Measurements from ENCODE around the gene WWC2.
"Not testable (repeated sequence)": the region's sequence is repeated elsewhere in the genome, so short reads cannot be mapped to it uniquely, and the experiment has no call there.

WWC2 gene

GRCh38 chr4:183144787-183145186 lies 45.7 kb downstream of the WWC2 start:
- no peak for DNase-seq

DNA sequence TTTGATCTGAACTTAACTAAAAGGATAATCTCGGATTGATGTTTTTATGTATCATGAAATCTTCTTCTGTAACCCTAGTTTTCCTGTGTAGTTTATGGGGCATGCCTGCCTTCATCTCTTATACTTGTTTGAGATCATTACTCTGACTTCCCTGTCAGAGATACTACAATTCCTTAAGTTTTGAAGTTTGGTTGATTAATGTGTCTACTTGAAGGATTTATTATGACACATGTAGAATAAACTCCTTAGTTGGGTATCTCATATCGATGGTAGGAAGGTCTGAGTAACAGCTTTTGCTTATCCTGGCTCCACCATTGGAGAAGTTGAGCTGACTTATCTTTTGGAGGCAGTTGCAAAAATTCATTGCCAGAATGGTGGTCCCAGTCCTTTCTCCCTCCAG lies 46.7 kb downstream of the WWC2 start:
- DNase-seq = no peak

GRCh38 chr4:183146478-183146877 lies 47.4 kb downstream of the WWC2 start:
- DNase-seq = no peak

DNA sequence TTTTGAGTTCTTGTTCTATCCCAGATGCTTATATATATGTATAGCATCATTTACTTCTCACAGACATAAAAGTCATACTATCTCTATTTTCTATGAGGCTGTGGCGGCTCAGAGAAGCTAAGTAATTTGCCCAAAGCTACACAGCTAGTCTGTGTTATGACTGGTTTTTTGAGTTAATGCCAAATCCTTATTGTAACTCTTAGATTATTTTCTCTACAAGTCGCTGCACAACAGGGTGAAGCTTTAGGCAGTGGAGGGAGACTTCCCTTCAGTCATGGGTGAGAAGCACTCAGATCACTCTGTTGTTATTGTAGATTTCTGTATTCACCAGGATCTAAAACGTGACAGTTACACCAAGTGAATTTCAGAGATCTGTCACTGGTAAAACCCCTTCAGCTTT lies 48.1 kb downstream of the WWC2 start:
- no peak for DNase-seq

DNA sequence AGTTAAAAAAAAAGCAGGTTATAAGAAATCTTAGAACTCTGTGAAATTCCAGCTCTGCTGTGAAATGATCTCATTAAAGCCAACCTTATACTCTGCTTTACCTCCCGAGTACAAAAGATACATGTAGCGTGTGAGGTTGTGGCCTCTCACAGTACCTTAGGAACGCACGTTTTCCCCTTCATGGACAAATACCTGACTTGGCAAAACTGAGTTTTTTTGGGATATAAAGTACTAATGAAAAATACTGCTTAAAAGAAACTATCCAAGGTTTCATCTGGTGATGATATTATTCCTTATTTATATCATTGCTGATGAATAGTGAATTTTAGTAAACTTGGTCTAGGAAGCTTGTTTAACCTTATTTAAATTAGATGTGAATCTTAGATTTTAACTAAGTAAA lies 48.9 kb downstream of the WWC2 start:
- DNase-seq = no peak

DNA sequence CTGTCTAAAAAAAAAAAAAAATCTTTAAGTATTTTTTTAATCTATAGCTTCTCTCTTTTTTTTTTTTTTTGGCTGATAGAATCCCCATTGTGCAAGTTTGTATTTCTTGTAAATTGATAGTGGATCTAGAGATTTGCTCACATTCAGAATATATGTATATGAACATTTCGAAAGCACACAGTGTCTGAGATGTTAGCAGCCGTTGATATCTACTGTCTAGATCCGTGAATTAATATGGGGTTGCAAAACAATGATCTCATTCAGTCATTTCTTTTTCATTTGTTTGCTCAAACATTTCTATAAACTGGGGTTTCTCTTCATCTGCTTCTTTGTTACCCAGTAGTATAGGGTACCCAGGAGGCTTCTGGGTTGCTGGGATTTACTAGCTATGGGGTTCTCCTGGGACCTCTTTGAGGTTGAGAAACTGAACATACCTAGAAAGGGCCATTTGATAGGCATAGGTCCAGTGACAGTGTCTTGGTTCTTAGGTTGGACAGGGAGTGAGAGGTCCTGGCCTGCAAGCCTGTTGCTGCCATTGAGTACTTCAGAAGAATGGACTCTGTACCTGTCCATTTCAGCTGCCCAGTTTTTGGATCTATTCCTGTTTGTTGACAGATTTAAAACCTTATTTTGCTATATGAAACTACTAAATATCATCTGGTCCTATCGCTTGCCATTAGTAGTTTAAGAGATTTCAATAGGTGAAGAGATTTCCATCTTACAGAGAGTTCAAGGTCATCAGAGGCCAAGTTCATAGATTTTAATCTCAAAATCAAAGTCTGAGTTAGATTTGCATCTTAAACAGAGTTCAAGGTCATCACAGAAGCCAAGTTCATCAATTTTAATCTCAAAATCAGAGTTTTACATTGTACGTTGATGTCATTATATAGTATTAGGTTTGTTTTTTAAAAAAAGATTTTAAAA lies 50.8 kb downstream of the WWC2 start:
- no peak for DNase-seq

DNA sequence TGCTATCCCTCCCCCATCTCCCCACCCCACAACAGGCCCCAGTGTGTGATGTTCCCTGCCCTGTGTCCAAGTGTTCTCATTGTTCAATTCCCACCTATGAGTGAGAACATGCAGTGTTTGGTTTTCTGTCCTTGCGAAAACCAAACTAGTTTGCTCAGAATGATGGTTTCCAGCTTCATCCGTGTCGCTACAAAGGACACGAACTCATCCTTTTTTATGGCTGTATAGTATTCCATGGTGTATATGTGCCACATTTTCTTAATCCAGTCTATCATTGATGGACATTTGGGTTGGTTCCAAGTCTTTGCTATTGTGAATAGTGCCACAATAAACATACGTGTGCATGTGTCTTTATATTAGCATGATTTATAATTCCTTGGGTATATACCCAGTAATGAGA lies 51.6 kb downstream of the WWC2 start:
- DNase-seq = not testable (repeated sequence)

- DNase-seq = not testable (repeated sequence)
Observed at GRCh38 chr4:183152232-183152631, 53.2 kb downstream of the WWC2 start.

DNA sequence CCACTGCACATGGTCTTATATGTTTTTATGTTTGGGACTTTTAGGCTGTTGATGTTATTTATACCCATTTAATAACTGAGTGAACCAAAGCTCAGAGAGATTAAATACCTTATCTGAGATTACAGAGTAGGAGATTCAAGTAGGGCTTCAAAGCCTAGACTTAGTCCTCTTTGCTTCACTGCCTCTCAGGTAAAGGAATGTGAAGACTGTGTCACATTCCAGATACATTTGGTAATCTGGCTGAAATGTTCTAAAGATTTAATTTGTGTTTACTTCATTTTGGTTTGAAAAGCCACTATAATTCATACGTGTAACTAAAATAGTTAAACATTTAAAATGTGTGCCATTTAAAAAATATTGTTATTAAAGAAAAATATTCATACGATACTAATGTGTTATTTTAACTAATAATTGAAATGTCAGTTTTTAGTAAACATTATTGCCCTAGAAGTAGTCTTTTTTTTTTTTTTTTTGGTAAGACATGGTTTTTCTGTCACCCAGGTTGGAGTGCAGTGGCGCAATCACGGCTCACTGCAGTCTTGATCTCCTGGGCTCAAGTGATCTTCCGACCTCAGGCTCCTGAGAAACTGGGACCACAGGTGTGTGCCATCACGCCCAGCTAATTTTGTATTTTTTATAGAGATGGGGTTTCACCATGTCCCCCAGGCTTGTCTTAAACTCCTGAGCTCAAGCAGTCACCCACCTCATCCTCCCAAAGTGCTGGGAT lies 54.3 kb downstream of the WWC2 start:
- no peak for DNase-seq

DNA sequence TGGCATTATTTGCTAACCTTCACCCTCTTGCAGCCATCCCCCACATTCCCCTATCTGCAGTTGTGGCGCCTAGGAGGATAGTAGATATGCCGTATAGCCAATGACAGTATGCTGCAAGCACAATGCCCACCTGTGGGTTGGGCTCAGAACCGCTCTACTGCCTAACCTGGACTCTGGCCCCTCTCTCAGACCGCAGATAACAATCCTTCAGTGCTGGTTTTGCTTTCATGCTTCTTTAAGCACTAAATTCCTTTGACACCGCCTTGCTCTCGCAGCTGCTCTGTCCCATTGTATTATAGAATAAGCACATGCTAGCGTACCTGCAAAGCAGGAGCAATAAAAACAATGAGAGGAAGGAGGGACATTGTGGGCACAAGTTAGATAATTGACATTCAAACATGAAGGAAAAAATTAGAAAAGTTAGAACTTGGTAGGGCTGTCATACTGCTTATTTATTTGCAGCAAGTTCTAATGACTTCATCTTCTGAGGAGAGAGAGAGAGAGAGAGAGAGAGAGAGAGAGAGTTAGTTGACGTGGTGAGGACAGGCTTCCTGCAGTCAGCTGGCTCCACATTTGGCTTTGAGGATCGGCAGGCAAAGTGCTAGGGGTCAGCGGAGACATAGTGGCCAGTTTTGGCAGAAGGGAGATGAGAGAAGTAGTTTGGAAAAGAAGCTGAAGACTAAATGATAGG lies 55.8 kb downstream of the WWC2 start:
- no peak for DNase-seq

DNA sequence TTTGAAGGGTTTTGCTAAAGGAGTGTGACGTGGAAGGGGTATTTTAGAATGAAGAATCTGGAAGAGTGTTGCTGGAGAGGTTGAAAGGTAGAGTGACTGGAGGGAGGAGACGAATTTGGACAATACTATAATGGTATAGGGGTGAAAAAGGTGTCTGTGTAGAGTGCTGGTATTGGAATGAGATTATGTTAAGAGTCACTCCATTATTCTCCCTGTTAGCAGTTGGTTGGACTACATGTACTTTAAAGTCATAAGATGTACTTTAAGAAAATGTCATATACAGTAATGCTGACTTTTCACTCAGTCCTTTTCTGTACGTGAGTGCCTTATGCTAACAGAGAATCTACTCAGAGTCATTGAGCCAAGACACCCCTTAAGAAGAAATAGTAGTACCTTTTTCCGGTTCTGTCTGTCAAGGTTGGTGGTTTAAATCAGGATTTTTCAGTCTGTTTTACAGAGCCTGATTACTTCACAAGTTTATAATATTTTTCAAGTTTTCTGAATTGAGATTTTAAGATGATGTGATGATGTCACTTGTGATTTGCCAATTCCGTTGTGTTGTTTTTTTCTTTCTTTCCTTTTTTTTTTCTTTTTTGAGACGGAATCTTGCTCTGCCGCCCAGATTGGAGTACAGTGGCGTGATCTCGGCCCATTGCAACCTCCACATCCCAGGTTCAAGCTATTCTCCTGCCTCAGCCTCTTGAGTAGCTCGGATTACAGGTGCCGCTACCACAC lies 56.6 kb downstream of the WWC2 start:
- DNase-seq = no peak

DNA sequence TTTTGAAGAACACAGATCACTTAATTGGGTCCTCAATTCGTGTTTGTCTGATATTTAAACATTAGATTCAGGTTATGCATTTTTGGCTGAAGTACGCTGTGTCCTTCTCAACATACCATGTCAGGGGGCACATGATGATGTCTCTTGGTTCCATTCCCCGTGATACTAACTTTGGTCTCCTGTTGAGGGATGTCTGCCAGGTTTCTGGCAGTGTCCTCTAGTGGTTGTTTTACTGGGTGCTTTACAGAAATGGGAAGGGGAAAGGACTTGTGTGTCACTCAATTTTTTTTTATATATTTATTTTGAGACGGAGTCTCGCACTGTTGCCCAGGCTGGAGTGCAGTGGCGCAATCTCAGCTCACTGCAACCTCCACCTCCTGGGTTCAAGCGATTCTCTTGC lies 58.2 kb downstream of the WWC2 start:
- no peak for DNase-seq

DNA sequence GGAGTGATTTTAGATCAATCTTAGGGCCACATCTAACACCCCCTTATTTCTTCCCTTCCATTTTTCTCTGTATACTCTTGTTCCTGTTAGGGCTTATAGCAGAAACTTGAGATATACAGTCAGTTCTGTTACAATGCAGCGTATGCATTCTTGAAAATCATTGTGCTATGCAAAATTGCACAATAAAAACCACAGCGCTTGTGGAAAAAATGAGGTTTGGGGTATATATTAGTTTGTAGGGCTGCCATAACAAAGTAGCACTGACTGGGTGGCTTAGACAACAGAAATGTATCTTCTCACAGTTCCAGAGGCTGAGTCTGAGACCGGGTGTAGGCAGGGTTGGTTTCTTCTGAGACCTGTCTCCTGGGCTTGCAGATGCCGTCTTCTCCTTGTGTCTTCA lies 59.0 kb downstream of the WWC2 start:
- no peak for DNase-seq

DNA sequence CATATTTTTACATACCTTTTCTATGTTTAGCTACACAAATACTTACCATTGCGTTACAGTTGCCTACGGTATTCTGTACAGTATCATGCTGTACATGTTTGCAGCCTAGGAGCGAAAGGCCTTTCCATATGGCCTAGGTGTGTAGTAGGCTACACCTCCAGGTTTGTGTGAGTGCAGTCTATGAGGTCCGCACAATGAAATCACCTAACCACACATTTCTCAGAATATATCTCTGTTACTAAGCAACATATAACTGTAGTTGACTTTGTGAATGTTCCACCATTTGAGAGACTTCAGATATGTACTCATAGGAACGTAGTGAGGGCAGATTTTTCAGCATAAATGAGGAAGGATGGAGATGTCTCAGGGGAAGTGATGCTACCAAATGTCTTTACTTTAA lies 62.6 kb downstream of the WWC2 start:
- no peak for DNase-seq

- DNase-seq = no peak
Observed at GRCh38 chr4:183163135-183163534, 64.1 kb downstream of the WWC2 start.

GRCh38 chr4:183164963-183165362 lies 65.9 kb downstream of the WWC2 start:
- no peak for DNase-seq

- no peak for DNase-seq
Observed at GRCh38 chr4:183165376-183165775, 66.3 kb downstream of the WWC2 start.

- DNase-seq = no peak
Observed at GRCh38 chr4:183170894-183171293, 71.8 kb downstream of the WWC2 start.

DNA sequence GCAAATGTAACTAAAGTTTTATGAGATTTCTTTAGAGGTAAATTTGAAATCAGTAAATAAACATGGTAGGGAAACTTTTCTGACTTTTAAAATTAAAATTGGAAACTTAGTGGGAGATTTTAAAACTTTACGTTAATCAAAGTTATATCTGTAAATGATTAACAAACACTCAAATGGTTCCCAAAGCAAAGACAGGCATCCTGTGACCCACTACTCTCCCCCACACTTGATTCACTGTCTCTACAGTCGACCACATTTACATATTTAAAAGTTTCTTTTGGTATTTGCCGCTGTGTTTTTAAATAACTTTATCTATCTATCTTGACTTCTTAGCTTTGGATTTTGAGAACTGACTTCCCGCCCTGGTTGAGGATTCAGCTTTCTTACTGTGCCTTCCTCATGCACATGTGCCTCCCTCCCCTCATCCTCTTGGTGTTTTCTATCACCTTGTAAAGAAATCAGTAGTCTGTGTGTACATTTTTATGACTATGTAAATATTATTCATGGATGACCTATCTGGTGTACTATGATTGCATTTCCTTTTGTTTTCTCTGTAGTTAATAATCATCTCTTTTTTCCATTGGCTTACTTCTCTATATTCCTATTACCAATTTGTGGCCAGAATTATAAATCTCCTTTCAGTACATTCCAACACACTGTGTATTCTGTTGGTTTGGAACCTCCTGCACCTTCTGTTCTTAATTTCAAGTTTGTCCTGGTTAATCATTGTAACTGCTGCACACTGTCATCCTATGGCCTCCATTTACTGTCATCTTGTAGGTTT lies 72.6 kb downstream of the WWC2 start:
- DNase-seq = no peak

GRCh38 chr4:183172881-183173280 lies 73.8 kb downstream of the WWC2 start:
- no peak for DNase-seq

DNA sequence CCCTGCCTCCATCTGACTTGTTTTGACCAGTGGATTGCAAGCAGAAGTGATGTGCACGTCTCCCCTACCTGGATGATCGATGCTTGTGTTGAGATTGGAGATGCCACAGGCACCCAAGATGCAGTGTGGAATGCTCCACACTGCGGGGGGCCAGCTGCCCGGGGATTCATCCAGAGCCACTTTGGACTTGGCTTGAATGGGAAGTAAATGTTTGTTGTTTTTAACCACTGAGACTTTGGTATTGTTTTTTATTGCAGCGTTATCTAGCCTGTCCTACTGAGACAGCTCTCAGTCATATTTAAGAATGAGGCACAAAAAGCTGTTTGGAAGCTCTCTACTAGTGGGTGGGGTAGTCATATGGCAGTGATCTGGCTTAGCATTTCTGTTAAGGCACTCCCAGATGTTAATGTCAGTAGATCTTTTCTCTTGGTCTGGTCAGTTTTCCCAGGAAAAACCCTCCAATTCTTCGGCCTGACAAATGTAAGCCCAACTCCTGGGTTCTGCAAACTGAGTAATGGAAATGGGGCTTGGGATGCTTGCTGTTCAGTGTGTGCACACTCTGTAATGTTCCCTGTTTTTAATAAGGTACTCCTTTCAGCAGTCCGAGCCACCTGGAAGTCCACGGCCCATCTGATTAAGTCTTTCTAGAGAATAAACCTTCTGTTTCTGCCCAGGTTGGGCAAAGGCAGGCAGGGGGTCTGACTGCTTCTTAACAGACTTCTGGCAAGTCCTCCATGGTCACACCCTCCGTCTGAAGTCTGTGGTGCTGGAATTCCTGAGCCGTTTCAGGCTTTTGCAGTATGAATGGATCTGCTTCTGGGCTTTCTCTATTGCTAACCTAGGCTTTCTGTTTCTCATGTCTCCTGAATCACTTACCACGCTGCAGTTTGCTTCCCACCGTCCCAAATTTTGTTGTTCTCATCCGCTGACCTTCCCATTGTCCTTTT lies 74.8 kb downstream of the WWC2 start:
- no peak for DNase-seq
